ENCODE data around the gene LZTR1. TPM values are rescaled to one million over a fixed set of nuclear protein-coding genes. Genes with fewer than 3 reads are reported as not detected.
A peak's percentile ranks its signal among the peaks of the same experiment; 100 is the strongest.
"Not testable (repeated sequence)": the region's sequence is repeated elsewhere in the genome, so short reads cannot be mapped to it uniquely, and the experiment has no call there.

The LZTR1 gene
- total and polyA plus RNA-seq, 8 donors = 43.0 to 71.9 (median 58.3) TPM

GRCh38 chr22:20937031-20937793, 44.9 kb upstream of the LZTR1 start:
- Histone ChIP-seq H3K27me3 (no peaks in the 10 kb centered on the region), H3K9me3 (no peaks in the 10 kb centered on the region), H3K36me3 (peaks cover 0 to 37% of the 10 kb centered on the region in 2 donors), H3K4me1 (peaks cover 15 to 58% of the 10 kb centered on the region in 2 donors), H3K4me3 (no peak overlapping the region), H3K27ac (peak overlapping the region; percentile 23 to 33)
- ATAC-seq (peak; percentile 92), DNase-seq (peak in 2 of 4 donors; percentile 60 to 63)
- intact Hi-C loops (cut with DNase I) = no loop called here
- TF ChIP-seq CTCF (IDR thresholded peaks at IDR 0.05) = no peak

GRCh38 chr22:20937794-20938671, 44.1 kb upstream of the LZTR1 start:
- intact Hi-C loops (cut with DNase I) = no loop called here

GRCh38 chr22:20939457-20940185, 42.5 kb upstream of the LZTR1 start:
- H3K9me3 ChIP-seq; H3K27ac ChIP-seq; ATAC-seq; H3K27me3 ChIP-seq; H3K4me3 ChIP-seq; intact Hi-C loops (cut with DNase I); DNase-seq: not testable (repeated sequence)
- peaks cover 0 to 26% of the 10 kb centered on the region in 2 donors for H3K36me3 ChIP-seq
- H3K4me1 ChIP-seq = peaks cover 15 to 69% of the 10 kb centered on the region in 2 donors

More at GRCh38 chr22:20937794-20938671, 44.1 kb upstream of the LZTR1 start:
- TF ChIP-seq CTCF (IDR thresholded peaks at IDR 0.05) = no peak
- Histone ChIP-seq H3K27ac (peak overlapping the region; percentile 2 to 33), H3K27me3 (no peaks in the 10 kb centered on the region), H3K36me3 (peaks cover 0 to 37% of the 10 kb centered on the region in 2 donors), H3K9me3 (no peaks in the 10 kb centered on the region), H3K4me3 (no peak overlapping the region), H3K4me1 (peaks cover 15 to 58% of the 10 kb centered on the region in 2 donors)
- ATAC-seq (peak; percentile 20), DNase-seq (no peak)

- no peak for ATAC-seq
- DNase-seq = no peak
- TF ChIP-seq CTCF (IDR thresholded peaks at IDR 0.05) = no peak
- Histone ChIP-seq H3K9me3 (no peaks in the 10 kb centered on the region), H3K27me3 (no peaks in the 10 kb centered on the region), H3K36me3 (peaks cover 0 to 20% of the 10 kb centered on the region in 2 donors), H3K27ac (no peak overlapping the region), H3K4me3 (no peak overlapping the region), H3K4me1 (peaks cover 17 to 69% of the 10 kb centered on the region in 2 donors)
- intact Hi-C loops (cut with DNase I) = no loop called here
Measured at GRCh38 chr22:20940186-20940651, 41.9 kb upstream of the LZTR1 start.

- H3K27ac ChIP-seq = no peak overlapping the region
Measured at GRCh38 chr22:20940904-20941385, 41.2 kb upstream of the LZTR1 start.

GRCh38 chr22:20942203-20942902, 39.7 kb upstream of the LZTR1 start:
- H3K4me1 ChIP-seq = peaks cover 24 to 61% of the 10 kb centered on the region in 2 donors
- H3K27ac ChIP-seq = not testable (repeated sequence)

More at GRCh38 chr22:20940904-20941385, 41.2 kb upstream of the LZTR1 start:
- Histone ChIP-seq H3K36me3 (peaks cover 0 to 13% of the 10 kb centered on the region in 2 donors), H3K4me3 (no peak overlapping the region), H3K4me1 (peaks cover 23 to 69% of the 10 kb centered on the region in 2 donors), H3K9me3 (no peaks in the 10 kb centered on the region), H3K27me3 (no peaks in the 10 kb centered on the region)
- DNase-seq = no peak
- TF ChIP-seq CTCF (IDR thresholded peaks at IDR 0.05) = no peak
- no peak for ATAC-seq
- intact Hi-C loops (cut with DNase I) = no loop called here

More at GRCh38 chr22:20942203-20942902, 39.7 kb upstream of the LZTR1 start:
- ATAC-seq; H3K9me3 ChIP-seq; DNase-seq; H3K36me3 ChIP-seq; H3K27me3 ChIP-seq; intact Hi-C loops (cut with DNase I); H3K4me3 ChIP-seq: not testable (repeated sequence)

Measured in left lung (tissue), 10 donors.